RWPE1 (cell line): ENCODE measurements around the gene SLC4A1AP.

Experiments used
- CTCF ChIA-PET: fragments of 350-600 bp; sonication (Branson Sonifier 250); formaldehyde crosslinking; extraction: SDS; loops from one replicate; lab custom pipeline; 2021; lab: Yijun Ruan, JAX
- POLR2A ChIA-PET: fragments of 400-600 bp; formaldehyde crosslinking; extraction: SDS; loops from one replicate; lab custom pipeline; 2020; ENCODE audit warnings: antibody characterized with exemption; ENCODE audit not compliant: low non-redundant PET; lab: Yijun Ruan, JAX
- DNase-seq: peaks from one replicate; pipeline ENCODE4 v3.0.0; 2012; ENCODE audit warnings: low spot score
- H3K27ac ChIP-seq: fragments of 450-650 bp; 2 replicates; pipeline ENCODE4 v1.5.1; 2017
- TF ChIP-seq, protein P1 (sequence below): fragments of 450-650 bp; conservative IDR thresholded peaks from 2 replicates; pipeline ENCODE4 v1.5.1; 2017; ENCODE audit warnings: low read depth, mild to moderate bottlenecking

SLC4A1AP gene

DNA sequence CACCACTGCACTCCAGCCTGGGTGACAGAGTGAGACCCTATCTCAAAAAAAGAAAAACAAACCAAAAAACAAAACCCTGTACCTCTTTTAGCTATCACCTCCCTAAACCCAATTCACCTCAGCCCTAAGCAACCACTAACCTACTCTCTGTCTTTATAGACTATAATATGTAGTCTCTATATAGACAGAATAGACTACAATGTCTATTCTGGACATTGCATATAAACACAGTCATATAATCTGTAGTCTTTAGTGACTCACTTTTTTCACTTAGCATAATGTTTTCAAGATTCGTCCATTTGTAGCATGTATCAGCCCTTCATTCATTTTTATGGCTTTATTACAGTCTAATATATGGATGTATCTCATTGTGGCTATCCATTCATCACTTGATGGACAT lies 70.6 kb downstream of the SLC4A1AP start:
- CTCF ChIA-PET = interaction anchor here (0.7 kb wide), 1 partner anchor 125 kb away, joined by 3 read pairs; no protein-coding TSS in a partner anchor

DNA sequence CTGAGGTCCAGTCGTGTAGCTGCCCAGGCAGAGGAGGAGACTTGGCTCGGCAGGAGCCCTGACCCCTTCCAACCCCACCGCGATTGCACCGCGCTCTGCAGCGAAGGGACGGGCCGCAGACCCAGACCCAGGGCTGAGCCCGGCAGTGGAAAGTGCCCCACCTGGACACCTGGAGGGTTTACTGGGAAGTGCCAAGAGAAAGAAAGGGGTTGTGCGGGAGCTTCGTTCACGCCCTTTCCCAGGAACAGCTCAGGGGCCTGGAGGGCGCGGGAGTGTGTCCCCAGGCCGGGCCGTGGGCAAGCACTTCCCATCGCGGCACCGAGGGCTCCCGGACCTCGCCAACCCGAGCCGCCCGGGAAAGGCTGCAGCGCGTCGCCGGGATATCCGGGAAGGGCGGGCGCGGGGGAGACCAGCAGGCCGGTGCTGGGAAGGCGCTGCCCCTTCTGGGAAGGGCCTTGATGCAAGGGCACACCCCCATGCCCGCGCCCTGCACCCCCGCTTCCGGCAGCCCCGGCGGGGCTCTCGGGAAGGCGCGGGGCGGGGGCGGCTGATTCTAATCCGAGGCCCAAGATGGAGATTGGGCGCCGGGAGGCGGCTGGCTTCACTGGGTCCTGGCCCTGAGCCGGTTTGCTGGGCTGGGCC lies 71.7 kb downstream of the SLC4A1AP start:
- H3K27ac ChIP-seq = peak overlapping the region; percentile 72
- CTCF ChIA-PET = interaction anchor here (0.8 kb wide), 1 partner anchor 147 kb away, joined by 3 read pairs; no protein-coding TSS in a partner anchor
- DNase-seq = peak; percentile 63

More for the DNA sequence above, 70.6 kb downstream of the SLC4A1AP start:
- DNase-seq = no peak
- no peak overlapping the region for H3K27ac ChIP-seq
- TF ChIP-seq, protein P1, sequence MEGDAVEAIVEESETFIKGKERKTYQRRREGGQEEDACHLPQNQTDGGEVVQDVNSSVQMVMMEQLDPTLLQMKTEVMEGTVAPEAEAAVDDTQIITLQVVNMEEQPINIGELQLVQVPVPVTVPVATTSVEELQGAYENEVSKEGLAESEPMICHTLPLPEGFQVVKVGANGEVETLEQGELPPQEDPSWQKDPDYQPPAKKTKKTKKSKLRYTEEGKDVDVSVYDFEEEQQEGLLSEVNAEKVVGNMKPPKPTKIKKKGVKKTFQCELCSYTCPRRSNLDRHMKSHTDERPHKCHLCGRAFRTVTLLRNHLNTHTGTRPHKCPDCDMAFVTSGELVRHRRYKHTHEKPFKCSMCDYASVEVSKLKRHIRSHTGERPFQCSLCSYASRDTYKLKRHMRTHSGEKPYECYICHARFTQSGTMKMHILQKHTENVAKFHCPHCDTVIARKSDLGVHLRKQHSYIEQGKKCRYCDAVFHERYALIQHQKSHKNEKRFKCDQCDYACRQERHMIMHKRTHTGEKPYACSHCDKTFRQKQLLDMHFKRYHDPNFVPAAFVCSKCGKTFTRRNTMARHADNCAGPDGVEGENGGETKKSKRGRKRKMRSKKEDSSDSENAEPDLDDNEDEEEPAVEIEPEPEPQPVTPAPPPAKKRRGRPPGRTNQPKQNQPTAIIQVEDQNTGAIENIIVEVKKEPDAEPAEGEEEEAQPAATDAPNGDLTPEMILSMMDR = no peak
- POLR2A ChIA-PET = interaction anchor here (0.6 kb wide), 1 partner anchor 15 kb away, joined by 3 read pairs; no protein-coding TSS in a partner anchor

DNA sequence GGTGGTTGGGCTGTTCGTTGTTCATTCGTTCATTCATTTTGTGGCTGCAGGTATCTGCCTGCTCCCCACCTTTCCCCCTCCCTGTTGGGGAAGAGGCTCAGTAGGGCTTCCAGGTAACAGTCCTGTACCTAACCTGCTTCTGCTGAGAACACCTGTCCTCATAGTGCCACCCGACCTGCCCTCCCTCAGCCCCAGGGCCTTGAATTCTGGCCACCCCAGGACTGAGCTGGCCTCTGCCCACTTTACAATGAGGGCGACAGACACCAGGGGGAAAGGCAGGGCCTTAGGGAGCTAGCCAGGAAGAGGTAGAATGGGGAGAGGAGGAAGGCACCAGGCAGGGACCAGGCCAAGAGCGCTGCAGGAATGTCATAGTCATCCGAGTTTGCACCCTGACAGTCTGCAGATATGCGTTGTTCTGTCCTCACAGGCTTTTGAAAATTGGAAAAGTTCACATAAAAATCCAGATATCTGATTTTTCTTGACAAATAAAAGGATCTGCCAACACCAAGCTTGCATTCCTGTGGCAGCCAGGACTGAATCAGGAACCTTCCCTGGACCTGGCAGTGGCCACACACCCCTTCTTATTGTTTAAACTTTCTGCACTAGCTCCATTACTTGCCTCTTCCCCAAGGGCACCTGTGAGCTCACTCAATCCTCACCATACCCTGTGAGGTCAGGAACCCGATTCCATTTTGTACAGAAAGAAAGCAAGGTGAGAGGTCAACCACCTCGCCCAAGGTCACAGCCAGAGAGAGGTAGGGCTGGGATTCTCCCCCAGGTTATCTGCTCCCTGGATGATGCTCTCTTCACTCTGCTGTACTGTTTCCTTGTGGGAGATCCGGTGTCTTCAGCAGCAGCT lies 72.6 kb downstream of the SLC4A1AP start:
- DNase-seq = no peak
- ChIA-PET POLR2A (no interaction called here), CTCF (interaction anchor here (0.9 kb wide), 1 partner anchor 13 kb away, joined by 3 read pairs; no protein-coding TSS in a partner anchor)
- peak overlapping the region; percentile 72 for H3K27ac ChIP-seq
- TF ChIP-seq, protein P1 = no peak

More for the DNA sequence above, 71.7 kb downstream of the SLC4A1AP start:
- TF ChIP-seq, protein P1 = no peak
- POLR2A ChIA-PET = no interaction called here

DNA sequence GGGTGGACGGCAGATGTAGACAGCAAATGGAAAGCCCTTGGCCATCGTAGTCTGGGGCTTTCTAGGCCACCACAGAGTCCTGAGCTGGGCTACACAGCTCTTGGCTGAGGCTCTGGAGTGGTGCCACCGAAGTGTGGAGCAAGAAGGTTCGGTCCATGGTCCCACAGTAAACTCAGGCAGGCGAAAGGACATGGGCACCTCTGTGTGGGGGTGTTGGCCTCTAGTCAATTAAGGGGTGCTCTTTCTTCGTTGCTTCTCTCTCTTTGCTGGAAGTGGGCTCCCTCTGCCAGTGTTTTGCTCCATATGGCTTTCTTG lies 73.2 kb downstream of the SLC4A1AP start:
- POLR2A ChIA-PET = no interaction called here
- no peak for DNase-seq
- TF ChIP-seq, protein P1 = no peak
- peak overlapping the region; percentile 72; the same call in 1 of the 2 replicates for H3K27ac ChIP-seq
- CTCF ChIA-PET = interaction anchor here (0.9 kb wide), 1 partner anchor 14 kb away, joined by 3 read pairs; no protein-coding TSS in a partner anchor

DNA sequence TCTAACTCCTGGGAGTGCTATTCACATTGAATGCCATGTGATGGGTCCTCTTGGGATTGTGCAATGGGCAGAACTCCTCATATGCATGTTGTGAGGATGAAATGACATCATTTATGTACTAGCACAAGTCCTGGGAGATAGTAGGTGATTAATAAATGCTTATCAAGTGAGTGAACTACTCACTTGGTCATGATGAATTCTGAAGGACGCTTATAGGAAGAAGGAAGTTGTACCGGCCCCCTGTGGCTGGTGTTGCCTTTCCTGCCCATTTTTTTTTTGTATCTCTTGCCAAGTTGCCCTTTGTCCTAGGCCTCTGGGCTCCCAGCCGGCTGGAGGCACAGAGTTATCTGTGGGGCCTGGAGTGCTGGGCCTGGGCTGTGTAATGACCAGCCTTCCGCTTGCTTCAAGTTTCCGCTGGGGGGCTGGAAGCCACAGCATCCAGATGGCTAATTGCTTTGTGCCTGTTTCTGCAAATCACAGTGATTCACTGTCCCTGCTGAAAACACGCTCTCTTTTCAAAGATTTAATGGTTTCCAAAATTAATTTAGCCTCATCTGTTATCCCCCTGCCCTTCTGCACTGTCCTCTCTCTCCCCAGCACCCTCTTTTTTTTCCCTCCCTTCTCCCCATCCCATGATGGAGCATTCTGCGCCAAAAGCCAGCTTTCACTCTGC lies 74.1 kb downstream of the SLC4A1AP start:
- CTCF ChIA-PET = interaction anchor here (0.6 kb wide), 1 partner anchor 518 kb away, joined by 4 read pairs; no protein-coding TSS in a partner anchor
- peak overlapping the region; percentile 16; the same call in 1 of the 2 replicates for H3K27ac ChIP-seq
- no peak for DNase-seq

More for the DNA sequence above, 74.1 kb downstream of the SLC4A1AP start:
- TF ChIP-seq, protein P1 = no peak
- POLR2A ChIA-PET = no interaction called here
